SU-DHL-6 (cell line): ENCODE results near the gene BMP4.

Source experiments
- H2AFZ ChIP-seq: fragments of 200-600 bp; sonication (generic); 2 replicates; pipeline ENCODE4 v1.6.1; 2014; ENCODE audit warnings: low read depth, mild to moderate bottlenecking, moderate library complexity, mixed read lengths, antibody characterized with exemption, low read length; ENCODE audit not compliant: severe bottlenecking
- H3F3A ChIP-seq: fragments of 200-600 bp; shearing (Covaris generic); 2 replicates; pipeline ENCODE4 v1.6.0; 2016; ENCODE audit warnings: antibody characterized with exemption, mild to moderate bottlenecking; ENCODE audit not compliant: insufficient read depth
- H3K27ac ChIP-seq: fragments of 200-600 bp; sonication (generic); 2 replicates; pipeline ENCODE4 v1.5.1; 2016; ENCODE audit warnings: low read depth, mild to moderate bottlenecking, low read length, moderate library complexity, mixed read lengths
- H3K27me3 ChIP-seq: fragments of 200-600 bp; sonication (generic), shearing (Covaris generic); 2 replicates; pipeline ENCODE4 v1.6.0; 2014; ENCODE audit warnings: mild to moderate bottlenecking, low read length
- H3K36me3 ChIP-seq: fragments of 200-600 bp; sonication (generic); 2 replicates; pipeline ENCODE4 v1.6.1; 2014; ENCODE audit warnings: mild to moderate bottlenecking, low read length, mixed read lengths
- H3K4me2 ChIP-seq: fragments of 300-600, 200-600 bp; shearing (Covaris generic), sonication (generic); 2 replicates; pipeline ENCODE4 v1.6.0; 2014; ENCODE audit warnings: low read length, low read depth, mild to moderate bottlenecking; ENCODE audit not compliant: poor library complexity, severe bottlenecking
- H3K4me3 ChIP-seq: fragments of 200-600 bp; sonication (generic); 2 replicates; pipeline ENCODE4 v1.5.1; 2014; ENCODE audit warnings: antibody characterized with exemption, low read length, mild to moderate bottlenecking, mixed read lengths; ENCODE audit not compliant: insufficient read depth, poor library complexity, severe bottlenecking
- H3K79me2 ChIP-seq: fragments of 200-600 bp; sonication (generic); 2 replicates; pipeline ENCODE4 v1.6.1; 2014; ENCODE audit warnings: mild to moderate bottlenecking, low read length, moderate library complexity; ENCODE audit not compliant: insufficient read depth
- H3K9ac ChIP-seq: fragments of 200-600 bp; sonication (generic); 2 replicates; pipeline ENCODE4 v1.7.0; 2014; ENCODE audit warnings: mild to moderate bottlenecking, low read length
- H3K9me2 ChIP-seq: fragments of 200-600 bp; sonication (generic); replicated peaks from 2 replicates; pipeline ENCODE4 v1.6.1; 2014; ENCODE audit warnings: low read length; ENCODE audit not compliant: insufficient read depth
- H3K9me3 ChIP-seq: fragments of 200-600 bp; sonication (generic); 2 replicates; pipeline ENCODE4 v1.6.1; 2014; ENCODE audit warnings: low read length, mixed read lengths; ENCODE audit not compliant: insufficient read depth
- H4K20me1 ChIP-seq: fragments of 200-600 bp; sonication (generic); 2 replicates; pipeline ENCODE4 v1.6.1; 2014; ENCODE audit warnings: low read depth, mild to moderate bottlenecking, antibody characterized with exemption, low read length, moderate library complexity, mixed read lengths
- CTCF ChIP-seq: fragments of 200-600 bp; sonication (generic); IDR thresholded peaks from one replicate; pipeline ENCODE4 v1.5.1; 2017; ENCODE audit warnings: antibody characterized with exemption, mild to moderate bottlenecking, low read length, moderate library complexity; ENCODE audit not compliant: insufficient read depth, poor library complexity, severe bottlenecking
- EZH2phosphoT487 ChIP-seq: fragments of 200-600 bp; sonication (generic), shearing (Covaris generic); conservative IDR thresholded peaks from 2 replicates; pipeline ENCODE4 v1.6.1; 2018; ENCODE audit warnings: mild to moderate bottlenecking, antibody characterized with exemption, low read length, moderate library complexity, mixed read lengths

BMP4 gene

GRCh38 chr14:53956427-53957201 is at the start of gene BMP4:
TSS of gene BMP4 (minus strand) at chr14:53956825. CDS start at chr14:53952222, 4,603 bp downstream.
- no peaks in the 10 kb centered on the region for H3K36me3 ChIP-seq
- no peaks in the 10 kb centered on the region for H3F3A ChIP-seq
- H3K9me3 ChIP-seq = no peaks in the 10 kb centered on the region
- peak within 1 kb of the TSS; percentile 51 for H2AFZ ChIP-seq
- no peak within 1 kb of the TSS for H3K27ac ChIP-seq
- no peaks in the 10 kb centered on the region for H3K27me3 ChIP-seq
- H3K79me2 ChIP-seq = no peaks in the 10 kb centered on the region
- no peak within 1 kb of the TSS for H3K4me3 ChIP-seq
- peak within 1 kb of the TSS; percentile 20 for H3K4me2 ChIP-seq
- no peak within 1 kb of the TSS for H3K9ac ChIP-seq
- TF ChIP-seq CTCF (no peak), EZH2phosphoT487 (no peak)
- H4K20me1 ChIP-seq = no peaks in the 10 kb centered on the region
- no peaks in the 10 kb centered on the region for H3K9me2 ChIP-seq

DNA sequence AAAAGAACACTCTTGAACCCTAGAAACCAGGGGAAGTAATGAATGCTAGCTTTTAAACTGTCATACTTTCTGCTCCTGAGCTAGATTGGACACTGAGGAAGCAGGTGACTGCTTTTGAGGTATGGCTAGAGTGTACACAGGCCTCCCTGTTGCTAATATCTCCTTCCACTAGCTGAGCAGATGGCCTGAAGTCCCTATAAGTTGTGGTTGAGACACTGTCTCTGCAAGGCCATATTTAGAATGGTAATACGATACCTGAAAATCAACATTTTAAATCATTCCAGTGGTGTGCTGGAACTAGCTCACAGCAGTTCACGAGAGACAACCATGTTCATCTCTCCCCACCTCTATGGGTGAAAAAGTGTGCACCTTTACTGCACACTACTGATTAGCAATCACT is 46.4 kb upstream of the BMP4 start:
- H2AFZ ChIP-seq = no peak overlapping the region
- no peak for TF ChIP-seq CTCF
- no peak for TF ChIP-seq EZH2phosphoT487
- no peak overlapping the region for H3K9ac ChIP-seq
- H3K9me3 ChIP-seq = no peaks in the 10 kb centered on the region
- H4K20me1 ChIP-seq = no peaks in the 10 kb centered on the region
- H3K27ac ChIP-seq = no peak overlapping the region
- H3K4me3 ChIP-seq = no peak overlapping the region
- H3K79me2 ChIP-seq = no peaks in the 10 kb centered on the region
- no peaks in the 10 kb centered on the region for H3F3A ChIP-seq
- H3K27me3 ChIP-seq = no peaks in the 10 kb centered on the region
- H3K4me2 ChIP-seq = no peak overlapping the region
- H3K36me3 ChIP-seq = no peaks in the 10 kb centered on the region
- H3K9me2 ChIP-seq = no peaks in the 10 kb centered on the region

- no peak for TF ChIP-seq EZH2phosphoT487
- TF ChIP-seq CTCF = no peak
- Histone ChIP-seq H3K4me3 (no peak overlapping the region), H3K4me2 (no peak overlapping the region), H3K9ac (no peak overlapping the region), H3K9me2 (no peaks in the 10 kb centered on the region), H3K27me3 (no peaks in the 10 kb centered on the region), H2AFZ (no peak overlapping the region), H3F3A (no peaks in the 10 kb centered on the region), H3K79me2 (no peaks in the 10 kb centered on the region), H3K9me3 (no peaks in the 10 kb centered on the region), H3K27ac (no peak overlapping the region), H4K20me1 (no peaks in the 10 kb centered on the region), H3K36me3 (no peaks in the 10 kb centered on the region)
Observed at GRCh38 chr14:54002653-54003052, 46.0 kb upstream of the BMP4 start.
